MM.1S (cell line): Measurements from ENCODE around the gene LRCH1.

Experiments used
- EZH2phosphoT487 ChIP-seq: fragments of 300-600 bp; sonication (generic); IDR thresholded peaks from 2 replicates; pipeline ENCODE4 v1.6.1; 2018; ENCODE audit warnings: antibody characterized with exemption, low read length
- TF ChIP-seq, protein P1 (sequence below): fragments of 300-600 bp; sonication (generic); IDR thresholded peaks from 2 replicates; pipeline ENCODE4 v1.5.1; 2016; ENCODE audit warnings: antibody characterized with exemption, low read length, mixed read lengths

DNA sequence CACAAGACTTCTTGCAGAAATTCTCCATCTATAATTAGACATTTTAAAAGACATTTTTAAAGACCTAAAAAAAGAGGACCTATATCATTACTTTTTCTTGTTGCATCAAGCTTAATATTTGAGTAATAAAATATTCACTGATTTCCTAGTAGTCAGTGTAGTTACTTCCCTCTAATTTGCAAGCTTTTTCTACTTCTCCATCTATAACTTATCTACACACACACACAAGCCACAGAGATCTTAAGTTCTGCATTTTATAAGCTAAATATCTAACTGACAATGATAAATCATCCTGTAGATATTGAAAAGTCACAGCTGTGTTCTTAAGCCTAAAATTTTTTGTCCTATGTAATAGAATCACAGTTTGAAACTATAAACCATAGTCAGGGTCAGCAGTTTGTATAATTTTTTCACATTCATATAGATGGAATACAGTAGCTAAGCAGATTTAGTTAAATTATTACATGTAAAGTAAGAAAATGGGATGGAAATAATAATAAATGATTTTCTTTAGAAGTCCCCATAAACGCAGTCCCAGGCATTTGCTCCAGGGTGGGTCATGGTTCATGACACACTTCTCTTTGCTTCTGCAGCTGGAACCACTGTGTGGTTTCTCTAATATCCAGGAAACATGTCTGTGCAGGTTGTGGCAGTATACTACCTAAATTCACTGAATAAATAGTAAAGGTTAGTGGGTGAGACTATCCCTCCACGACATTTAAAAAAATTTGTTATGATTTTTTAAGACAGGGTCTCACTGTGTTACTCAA is 183.8 kb downstream of the LRCH1 start:
- TF ChIP-seq, protein P1, sequence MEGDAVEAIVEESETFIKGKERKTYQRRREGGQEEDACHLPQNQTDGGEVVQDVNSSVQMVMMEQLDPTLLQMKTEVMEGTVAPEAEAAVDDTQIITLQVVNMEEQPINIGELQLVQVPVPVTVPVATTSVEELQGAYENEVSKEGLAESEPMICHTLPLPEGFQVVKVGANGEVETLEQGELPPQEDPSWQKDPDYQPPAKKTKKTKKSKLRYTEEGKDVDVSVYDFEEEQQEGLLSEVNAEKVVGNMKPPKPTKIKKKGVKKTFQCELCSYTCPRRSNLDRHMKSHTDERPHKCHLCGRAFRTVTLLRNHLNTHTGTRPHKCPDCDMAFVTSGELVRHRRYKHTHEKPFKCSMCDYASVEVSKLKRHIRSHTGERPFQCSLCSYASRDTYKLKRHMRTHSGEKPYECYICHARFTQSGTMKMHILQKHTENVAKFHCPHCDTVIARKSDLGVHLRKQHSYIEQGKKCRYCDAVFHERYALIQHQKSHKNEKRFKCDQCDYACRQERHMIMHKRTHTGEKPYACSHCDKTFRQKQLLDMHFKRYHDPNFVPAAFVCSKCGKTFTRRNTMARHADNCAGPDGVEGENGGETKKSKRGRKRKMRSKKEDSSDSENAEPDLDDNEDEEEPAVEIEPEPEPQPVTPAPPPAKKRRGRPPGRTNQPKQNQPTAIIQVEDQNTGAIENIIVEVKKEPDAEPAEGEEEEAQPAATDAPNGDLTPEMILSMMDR: no peak
- TF ChIP-seq EZH2phosphoT487: no peak
